Common myeloid progenitor, CD34-positive (primary cell): ENCODE data around the gene SMIM38.

Experiments used
- CTCF ChIA-PET: fragments of 350-600 bp; sonication (Branson Sonifier 250); formaldehyde crosslinking; loops from one replicate; lab custom pipeline; 2021; ENCODE audit warnings: antibody characterized with exemption; lab: Charles Lee
- POLR2A ChIA-PET: fragments of 350-600 bp; sonication (Branson Sonifier 250); formaldehyde crosslinking; loops from one replicate; lab custom pipeline; 2021; ENCODE audit warnings: antibody characterized with exemption; lab: Charles Lee
- DNase-seq, 3 donors: peaks; one replicate each; pipeline versions ENCODE4 v3.0.0 to v3.0.0-alpha.2; 2013
- H3K27ac ChIP-seq, 2 experiments: 1 replicate in 1 of 2; 2 replicates in 1 of 2; pipeline ENCODE4 v1.7.0; 2013; ENCODE audit warnings: inconsistent platforms in 2 of 2, low read length in 2 of 2, mild to moderate bottlenecking in 2 of 2, low read depth in 1 of 2, moderate library complexity in 1 of 2; ENCODE audit not compliant: severe bottlenecking in 2 of 2, insufficient read depth in 1 of 2, poor library complexity in 1 of 2
- H3K27me3 ChIP-seq, 5 experiments: replicated peaks in 2 of 5; 1 replicate in 3 of 5; 2 replicates in 2 of 5; pipeline versions ENCODE4 v1.6.1 to v1.7.0; 2013; ENCODE audit warnings: low read length in 4 of 5, mild to moderate bottlenecking in 2 of 5, moderate library complexity in 2 of 5, inconsistent platforms in 1 of 5; ENCODE audit not compliant: insufficient read depth in 5 of 5, control insufficient read depth in 4 of 5
- H3K36me3 ChIP-seq, 4 experiments: 1 replicate in 2 of 4; 2 replicates in 2 of 4; pipeline versions ENCODE4 v1.6.1 to v1.7.0; 2013; ENCODE audit warnings: low read length in 3 of 4, control low read depth in 1 of 4, mild to moderate bottlenecking in 1 of 4; ENCODE audit not compliant: control insufficient read depth in 4 of 4, insufficient read depth in 4 of 4
- H3K4me1 ChIP-seq, 4 experiments: 1 replicate in 3 of 4; 2 replicates in 1 of 4; pipeline versions ENCODE4 v1.6.1 to v1.7.1; 2013; ENCODE audit warnings: low read length in 3 of 4, mild to moderate bottlenecking in 3 of 4, control low read depth in 1 of 4, inconsistent platforms in 1 of 4, moderate library complexity in 1 of 4; ENCODE audit not compliant: control insufficient read depth in 4 of 4, insufficient read depth in 4 of 4; ENCODE audit errors: control extremely low read depth in 1 of 4
- H3K4me3 ChIP-seq, 7 experiments: 1 replicate in 4 of 7; 2 replicates in 3 of 7; pipeline versions ENCODE4 v1.5.1 to v1.7.0; 2013; ENCODE audit warnings: mild to moderate bottlenecking in 7 of 7, low read length in 6 of 7, moderate library complexity in 6 of 7, inconsistent platforms in 2 of 7, low read depth in 2 of 7, control low read depth in 1 of 7; ENCODE audit not compliant: insufficient read depth in 4 of 7, control insufficient read depth in 1 of 7; ENCODE audit errors: extremely low read depth in 1 of 7
- H3K9me3 ChIP-seq, 5 experiments: 1 replicate in 4 of 5; 2 replicates in 1 of 5; pipeline versions ENCODE4 v1.6.1 to v1.7.1; 2013; ENCODE audit warnings: low read length in 4 of 5, mild to moderate bottlenecking in 2 of 5, inconsistent platforms in 1 of 5, low read depth in 1 of 5, moderate library complexity in 1 of 5; ENCODE audit not compliant: control insufficient read depth in 4 of 5, insufficient read depth in 2 of 5; ENCODE audit errors: control extremely low read depth in 1 of 5
- WGBS: methylation state at CpG from one replicate; pipeline ENCODE4 v1.1.5; 2013; ENCODE audit not compliant: insufficient coverage; 5-methylcytosine and 5-hydroxymethylcytosine counted together

Gene SMIM38

DNA sequence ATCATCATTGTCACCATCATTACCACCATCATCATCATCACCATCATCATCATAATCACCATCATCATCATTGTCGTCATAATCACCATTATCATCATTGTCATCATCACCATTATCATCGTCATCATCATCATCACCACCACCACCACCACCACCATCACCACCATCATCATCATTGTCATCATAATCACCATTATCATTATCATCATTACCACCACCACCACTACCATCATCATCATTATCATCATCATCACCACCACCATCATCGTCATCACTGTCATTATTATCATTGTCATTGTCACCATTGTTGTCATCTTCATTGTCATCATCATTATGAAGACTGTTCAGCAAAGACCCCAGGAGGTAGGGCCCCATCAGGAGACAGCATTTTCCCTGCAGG, 33.3 kb downstream of the SMIM38 start:
- peaks cover 0 to 6% (median 0%) of the 10 kb centered on the region in 5 experiments for H3K9me3 ChIP-seq
- H3K4me3 ChIP-seq, result no peak overlapping the region
- H3K36me3 ChIP-seq, result no peaks in the 10 kb centered on the region
- CTCF ChIA-PET, result no interaction called here
- WGBS, result 98% methylated on average over 3 of the region's 3 CpGs
- H3K27me3 ChIP-seq, result no peaks in the 10 kb centered on the region
- peaks cover 0 to 3% (median 0%) of the 10 kb centered on the region in 4 experiments for H3K4me1 ChIP-seq
- POLR2A ChIA-PET, result no interaction called here
- no peak for DNase-seq
- no peak overlapping the region for H3K27ac ChIP-seq

DNA sequence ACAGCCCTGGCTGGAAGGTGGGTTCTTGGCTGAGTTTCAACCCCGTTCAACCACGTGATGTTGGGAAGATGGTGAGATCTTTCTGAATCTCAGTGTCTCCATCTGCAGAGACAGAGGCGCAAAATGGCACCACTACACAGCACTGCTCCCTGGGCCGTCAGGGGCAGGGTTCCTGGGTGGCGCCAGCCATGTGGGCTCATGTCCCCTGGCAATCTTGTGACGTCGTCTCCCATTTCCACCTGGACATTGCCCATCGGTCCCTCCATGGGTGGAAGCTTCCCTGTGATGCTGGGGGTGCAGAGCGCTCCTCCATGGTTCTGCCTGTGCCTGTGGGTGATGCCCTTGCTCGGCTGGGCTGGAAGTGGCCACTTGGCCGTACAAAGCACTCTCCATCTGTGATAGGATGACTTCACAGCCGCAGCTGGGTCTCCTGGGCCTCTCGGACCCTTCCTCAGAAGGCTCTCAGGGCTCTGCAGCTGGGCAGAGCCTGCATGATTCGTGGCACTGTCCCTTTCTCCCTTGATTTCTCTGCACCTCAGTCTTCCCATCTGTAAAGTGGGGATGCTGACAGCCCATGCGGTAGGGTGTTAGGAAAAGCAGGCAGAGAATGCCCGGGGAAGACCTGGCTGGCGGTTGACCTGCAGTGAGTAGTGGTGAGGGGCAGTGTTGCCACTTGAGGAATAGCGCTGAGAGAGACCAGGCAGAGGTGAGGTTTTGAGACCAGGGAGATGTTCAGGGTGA, 35.2 kb downstream of the SMIM38 start:
- Histone ChIP-seq H3K27me3 (no peaks in the 10 kb centered on the region), H3K36me3 (no peaks in the 10 kb centered on the region), H3K27ac (no peak overlapping the region), H3K4me1 (peaks cover 0 to 3% (median 0%) of the 10 kb centered on the region in 4 experiments), H3K9me3 (peaks cover 0 to 6% (median 0%) of the 10 kb centered on the region in 5 experiments), H3K4me3 (no peak overlapping the region)
- ChIA-PET CTCF (interaction anchor here (1.2 kb wide), 1 partner anchor 452 kb away, joined by 3 read pairs; no protein-coding TSS in a partner anchor), POLR2A (no interaction called here)
- 97% methylated on average over 17 of the region's 18 CpGs for WGBS
- no peak for DNase-seq

DNA sequence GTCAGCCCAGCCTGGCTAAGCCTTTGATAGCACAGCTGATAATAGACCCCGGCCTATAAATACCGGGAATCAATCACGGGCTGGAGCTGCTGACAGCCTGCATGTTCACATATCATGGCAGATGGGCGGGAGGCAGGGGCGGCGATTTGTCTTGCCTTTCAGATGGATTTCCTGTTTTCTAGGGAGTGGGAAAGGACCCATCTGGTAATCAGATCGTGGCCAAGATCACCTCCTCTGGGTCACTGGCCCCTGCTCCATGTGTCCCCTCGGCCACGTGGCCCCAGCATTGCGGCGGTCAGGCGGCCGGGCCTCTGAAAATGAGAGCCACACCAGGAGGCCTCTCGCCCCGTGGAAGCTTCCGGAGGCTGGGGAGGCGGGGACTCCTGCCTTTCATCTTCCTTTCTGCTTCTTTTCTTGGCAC, 36.6 kb downstream of the SMIM38 start:
- 44% methylated on average over 17 of the region's 17 CpGs for WGBS
- no peaks in the 10 kb centered on the region for H3K27me3 ChIP-seq
- H3K9me3 ChIP-seq, result peaks cover 0 to 6% (median 0%) of the 10 kb centered on the region in 5 experiments
- peaks cover 0 to 3% (median 0%) of the 10 kb centered on the region in 4 experiments for H3K4me1 ChIP-seq
- no peak overlapping the region for H3K4me3 ChIP-seq
- no peak overlapping the region for H3K27ac ChIP-seq
- CTCF ChIA-PET, result no interaction called here
- no peaks in the 10 kb centered on the region for H3K36me3 ChIP-seq
- no peak for DNase-seq
- POLR2A ChIA-PET, result no interaction called here

- Histone ChIP-seq H3K9me3 (no peaks in the 10 kb centered on the region), H3K36me3 (no peaks in the 10 kb centered on the region), H3K4me3 (no peak overlapping the region), H3K27me3 (no peaks in the 10 kb centered on the region), H3K4me1 (peaks cover 0 to 3% (median 0%) of the 10 kb centered on the region in 4 experiments), H3K27ac (no peak overlapping the region)
- no peak for DNase-seq
- 97% methylated on average over 4 of the region's 5 CpGs for WGBS
- ChIA-PET CTCF (no interaction called here), POLR2A (no interaction called here)
Measured at GRCh38 chr11:69193151-69193550, 37.4 kb downstream of the SMIM38 start.

DNA sequence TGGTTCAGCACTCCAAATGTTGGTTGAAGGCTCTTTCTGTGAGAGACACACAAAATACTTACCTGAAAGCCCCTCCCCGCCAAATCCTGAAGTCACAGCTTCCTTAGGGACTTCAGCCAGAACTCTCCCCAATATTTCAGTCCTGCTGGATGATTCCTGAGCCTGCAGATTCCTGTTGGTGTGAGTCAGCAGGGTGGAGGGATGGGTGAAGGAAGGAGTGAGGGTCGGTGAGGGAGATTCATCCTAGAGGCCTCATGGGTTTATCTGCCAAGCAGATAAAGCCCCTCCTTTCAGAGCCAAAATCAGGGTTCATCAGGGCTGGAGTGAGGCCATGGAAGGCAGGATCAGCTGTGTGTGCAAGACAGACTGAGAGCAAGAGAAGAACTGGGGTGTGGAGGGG, 37.9 kb downstream of the SMIM38 start:
- ChIA-PET CTCF (no interaction called here), POLR2A (no interaction called here)
- no peaks in the 10 kb centered on the region for H3K27me3 ChIP-seq
- no peak for DNase-seq
- H3K4me3 ChIP-seq, result no peak overlapping the region
- peaks cover 0 to 3% (median 0%) of the 10 kb centered on the region in 4 experiments for H3K4me1 ChIP-seq
- no peaks in the 10 kb centered on the region for H3K9me3 ChIP-seq
- WGBS, result 90% methylated on average over 2 of the region's 2 CpGs
- no peak overlapping the region for H3K27ac ChIP-seq
- H3K36me3 ChIP-seq, result no peaks in the 10 kb centered on the region

GRCh38 chr11:69194396-69194795, 38.7 kb downstream of the SMIM38 start:
- ChIA-PET CTCF (no interaction called here), POLR2A (no interaction called here)
- WGBS, result 93% methylated on average over 1 of the region's 1 CpG
- no peaks in the 10 kb centered on the region for H3K36me3 ChIP-seq
- H3K4me3 ChIP-seq, result no peak overlapping the region
- no peak overlapping the region for H3K27ac ChIP-seq
- no peaks in the 10 kb centered on the region for H3K9me3 ChIP-seq
- no peaks in the 10 kb centered on the region for H3K27me3 ChIP-seq
- peaks cover 0 to 5% (median 0%) of the 10 kb centered on the region in 4 experiments for H3K4me1 ChIP-seq
- DNase-seq, result no peak

- CTCF ChIA-PET, result no interaction called here
- Histone ChIP-seq H3K4me1 (peaks cover 0 to 5% (median 0%) of the 10 kb centered on the region in 4 experiments), H3K27ac (no peak overlapping the region), H3K9me3 (no peaks in the 10 kb centered on the region), H3K4me3 (no peak overlapping the region), H3K36me3 (no peaks in the 10 kb centered on the region), H3K27me3 (no peaks in the 10 kb centered on the region)
- DNase-seq, result no peak
- POLR2A ChIA-PET, result no interaction called here
- 92% methylated on average over 2 of the region's 6 CpGs for WGBS
Measured at GRCh38 chr11:69194956-69195355, 39.2 kb downstream of the SMIM38 start.
